ENCODE results near the gene TRIM44.

TRIM44 gene

GRCh38 chr11:35862666-35863065, 200.1 kb downstream of the TRIM44 start:
- no peak for DNase-seq

GRCh38 chr11:35864131-35864530, 201.6 kb downstream of the TRIM44 start:
- no peak for DNase-seq

GRCh38 chr11:35866601-35867000, 204.0 kb downstream of the TRIM44 start:
- DNase-seq, result no peak
